HL-60 (cell line): ENCODE data around the gene TMEM204.

ENCODE experiments used
- DNase-seq, 2 experiments: peaks; one replicate each; pipeline ENCODE4 v3.0.0-alpha.2; 2010 to 2020; ENCODE audit warnings: low read depth in 1 of 2, low spot score in 1 of 2
- H3K27ac ChIP-seq: fragments of 250-450 bp; sonication (Bioruptor Pico); replicated peaks from 2 replicates; pipeline ENCODE4 v1.5.1; 2020; ENCODE audit warnings: mild to moderate bottlenecking, moderate library complexity
- H3K27me3 ChIP-seq: fragments of 250-450 bp; sonication (Bioruptor Pico); 2 replicates; pipeline ENCODE4 v1.5.1; 2021; ENCODE audit warnings: mild to moderate bottlenecking, moderate library complexity; ENCODE audit not compliant: insufficient read depth, poor library complexity, severe bottlenecking
- H3K4me3 ChIP-seq: replicated peaks from 2 replicates; pipeline ENCODE4 v1.5.1; 2011; ENCODE audit warnings: mild to moderate bottlenecking, control low read depth, low read length; ENCODE audit not compliant: insufficient read depth
- GABPA ChIP-seq: IDR thresholded peaks from 2 replicates; pipeline ENCODE4 v1.6.1; 2012; ENCODE audit warnings: low read depth
- POLR2AphosphoS5 ChIP-seq: IDR thresholded peaks from 2 replicates; pipeline ENCODE4 v1.6.1; 2012; ENCODE audit warnings: low read depth
- SPI1 ChIP-seq: IDR thresholded peaks from 2 replicates; pipeline ENCODE4 v1.6.1; 2012; ENCODE audit warnings: low read depth, mild to moderate bottlenecking, borderline replicate concordance
- TF ChIP-seq, protein P1 (sequence below): IDR thresholded peaks from one replicate; pipeline ENCODE4 v1.5.1; 2011; ENCODE audit warnings: low read length, control low read depth, inconsistent platforms; ENCODE audit not compliant: insufficient read depth
- TF ChIP-seq, protein P2 (sequence below): IDR thresholded peaks from 2 replicates; pipeline ENCODE4 v1.6.1; 2012; ENCODE audit warnings: low read depth; ENCODE audit not compliant: insufficient replicate concordance

The TMEM204 gene

DNA sequence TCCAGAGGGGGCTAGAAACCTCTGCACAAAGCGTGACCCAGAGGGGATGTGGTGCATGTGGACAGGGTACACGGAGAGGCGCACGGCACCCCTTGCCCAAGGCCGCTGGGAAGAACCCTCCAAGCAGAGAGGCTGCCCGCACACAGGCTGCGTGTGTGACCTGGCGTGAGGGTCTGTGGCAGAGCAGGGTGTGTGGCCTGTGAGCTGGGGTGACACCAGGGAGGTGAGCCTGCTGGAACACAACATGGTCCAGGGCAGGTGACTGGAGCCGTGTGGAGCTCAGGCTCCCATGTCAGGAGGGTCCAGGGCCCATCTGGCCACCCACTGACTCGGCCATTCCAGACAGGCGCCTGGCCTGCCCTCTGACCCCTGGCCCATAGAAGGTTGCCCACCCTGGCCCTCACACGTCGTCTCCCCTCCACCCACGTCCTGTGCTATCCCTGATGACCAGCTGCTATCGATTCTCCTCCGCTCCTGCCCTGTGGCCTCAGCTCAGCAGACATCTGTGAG, 14.8 kb upstream of the TMEM204 start:
- no peak overlapping the region for H3K4me3 ChIP-seq
- H3K27ac ChIP-seq: no peak overlapping the region
- no peak for DNase-seq
- no peaks in the 10 kb centered on the region for H3K27me3 ChIP-seq
- TF ChIP-seq, protein P1, sequence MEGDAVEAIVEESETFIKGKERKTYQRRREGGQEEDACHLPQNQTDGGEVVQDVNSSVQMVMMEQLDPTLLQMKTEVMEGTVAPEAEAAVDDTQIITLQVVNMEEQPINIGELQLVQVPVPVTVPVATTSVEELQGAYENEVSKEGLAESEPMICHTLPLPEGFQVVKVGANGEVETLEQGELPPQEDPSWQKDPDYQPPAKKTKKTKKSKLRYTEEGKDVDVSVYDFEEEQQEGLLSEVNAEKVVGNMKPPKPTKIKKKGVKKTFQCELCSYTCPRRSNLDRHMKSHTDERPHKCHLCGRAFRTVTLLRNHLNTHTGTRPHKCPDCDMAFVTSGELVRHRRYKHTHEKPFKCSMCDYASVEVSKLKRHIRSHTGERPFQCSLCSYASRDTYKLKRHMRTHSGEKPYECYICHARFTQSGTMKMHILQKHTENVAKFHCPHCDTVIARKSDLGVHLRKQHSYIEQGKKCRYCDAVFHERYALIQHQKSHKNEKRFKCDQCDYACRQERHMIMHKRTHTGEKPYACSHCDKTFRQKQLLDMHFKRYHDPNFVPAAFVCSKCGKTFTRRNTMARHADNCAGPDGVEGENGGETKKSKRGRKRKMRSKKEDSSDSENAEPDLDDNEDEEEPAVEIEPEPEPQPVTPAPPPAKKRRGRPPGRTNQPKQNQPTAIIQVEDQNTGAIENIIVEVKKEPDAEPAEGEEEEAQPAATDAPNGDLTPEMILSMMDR: no peak
- TF ChIP-seq POLR2AphosphoS5: no peak
- TF ChIP-seq, protein P2, sequence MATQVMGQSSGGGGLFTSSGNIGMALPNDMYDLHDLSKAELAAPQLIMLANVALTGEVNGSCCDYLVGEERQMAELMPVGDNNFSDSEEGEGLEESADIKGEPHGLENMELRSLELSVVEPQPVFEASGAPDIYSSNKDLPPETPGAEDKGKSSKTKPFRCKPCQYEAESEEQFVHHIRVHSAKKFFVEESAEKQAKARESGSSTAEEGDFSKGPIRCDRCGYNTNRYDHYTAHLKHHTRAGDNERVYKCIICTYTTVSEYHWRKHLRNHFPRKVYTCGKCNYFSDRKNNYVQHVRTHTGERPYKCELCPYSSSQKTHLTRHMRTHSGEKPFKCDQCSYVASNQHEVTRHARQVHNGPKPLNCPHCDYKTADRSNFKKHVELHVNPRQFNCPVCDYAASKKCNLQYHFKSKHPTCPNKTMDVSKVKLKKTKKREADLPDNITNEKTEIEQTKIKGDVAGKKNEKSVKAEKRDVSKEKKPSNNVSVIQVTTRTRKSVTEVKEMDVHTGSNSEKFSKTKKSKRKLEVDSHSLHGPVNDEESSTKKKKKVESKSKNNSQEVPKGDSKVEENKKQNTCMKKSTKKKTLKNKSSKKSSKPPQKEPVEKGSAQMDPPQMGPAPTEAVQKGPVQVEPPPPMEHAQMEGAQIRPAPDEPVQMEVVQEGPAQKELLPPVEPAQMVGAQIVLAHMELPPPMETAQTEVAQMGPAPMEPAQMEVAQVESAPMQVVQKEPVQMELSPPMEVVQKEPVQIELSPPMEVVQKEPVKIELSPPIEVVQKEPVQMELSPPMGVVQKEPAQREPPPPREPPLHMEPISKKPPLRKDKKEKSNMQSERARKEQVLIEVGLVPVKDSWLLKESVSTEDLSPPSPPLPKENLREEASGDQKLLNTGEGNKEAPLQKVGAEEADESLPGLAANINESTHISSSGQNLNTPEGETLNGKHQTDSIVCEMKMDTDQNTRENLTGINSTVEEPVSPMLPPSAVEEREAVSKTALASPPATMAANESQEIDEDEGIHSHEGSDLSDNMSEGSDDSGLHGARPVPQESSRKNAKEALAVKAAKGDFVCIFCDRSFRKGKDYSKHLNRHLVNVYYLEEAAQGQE: no peak

DNA sequence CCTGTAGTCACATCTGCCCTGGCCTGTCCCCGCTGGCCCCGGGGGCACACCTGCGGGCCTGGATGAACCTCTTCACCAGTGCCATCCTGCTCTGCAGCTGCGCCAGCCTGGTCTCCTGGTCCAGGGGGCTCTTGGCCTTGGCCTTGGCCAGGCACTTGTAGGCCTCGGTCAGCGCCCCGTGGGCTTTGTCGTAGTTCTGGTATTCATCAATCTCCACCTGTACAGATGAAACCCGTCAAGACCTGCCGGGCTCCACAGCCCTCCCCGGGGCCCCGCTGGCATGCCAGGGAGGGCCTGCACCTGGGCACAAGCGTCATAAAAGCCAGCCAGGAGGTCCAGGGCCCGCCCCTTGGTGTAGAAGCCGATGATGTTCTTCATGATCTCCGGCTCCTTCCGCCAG, 13.6 kb upstream of the TMEM204 start:
- H3K4me3 ChIP-seq: no peak overlapping the region
- H3K27ac ChIP-seq: no peak overlapping the region
- H3K27me3 ChIP-seq: no peaks in the 10 kb centered on the region
- no peak for DNase-seq
- TF ChIP-seq, protein P2: no peak
- TF ChIP-seq, protein P1: no peak
- no peak for TF ChIP-seq GABPA
- TF ChIP-seq POLR2AphosphoS5: no peak
- no peak for TF ChIP-seq SPI1

DNA sequence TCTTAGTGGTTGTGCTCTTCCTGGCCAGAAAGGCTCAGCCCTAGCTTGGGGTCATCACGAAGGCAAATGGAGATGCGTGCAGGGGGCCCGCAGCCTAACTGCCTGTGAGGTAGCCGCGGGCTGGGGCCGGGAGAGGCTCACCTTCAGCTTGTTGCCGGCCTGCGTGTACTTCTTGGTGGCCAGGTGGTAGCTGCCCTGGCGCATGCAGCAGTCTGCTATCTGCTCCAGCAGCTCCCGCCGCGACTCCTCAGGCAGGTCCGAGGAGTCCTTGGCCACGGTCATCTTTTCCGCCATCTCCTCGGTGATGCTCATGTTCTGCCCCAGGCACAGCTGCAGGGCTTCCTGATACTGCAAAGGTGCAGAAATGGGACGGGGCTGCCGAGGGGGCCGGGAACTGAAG, 13.0 kb upstream of the TMEM204 start:
- no peak overlapping the region for H3K4me3 ChIP-seq
- TF ChIP-seq SPI1: no peak
- TF ChIP-seq, protein P2: no peak
- TF ChIP-seq POLR2AphosphoS5: no peak
- TF ChIP-seq, protein P1: no peak
- TF ChIP-seq GABPA: no peak
- no peaks in the 10 kb centered on the region for H3K27me3 ChIP-seq
- DNase-seq: no peak
- H3K27ac ChIP-seq: no peak overlapping the region
